Frontal cortex (tissue), 4 donors: Measurements from ENCODE around the gene USP13. TPM values are rescaled to one million over a fixed set of nuclear protein-coding genes. Genes with fewer than 3 reads are reported as not detected.

Experiments
- DNase-seq, 2 donors: peaks; one replicate each; pipeline ENCODE4 v3.0.0; 2012; ENCODE audit warnings: low spot score in 2 of 2
- FAIRE-seq: peaks from 2 replicates; lab custom pipeline; 2012; peaks lifted over from hg19 to GRCh38; lab: Jason Lieb, UNC
- small RNA-seq: library from RNA; depleted of rRNA; stranded (forward); fragments of <200 nt; gene quantifications from one replicate; pipeline ENCODE3, GENCODE V24; 2014
- total RNA-seq: library from RNA; depleted of rRNA; stranded (reverse); fragments of >200 nt; gene quantifications from one replicate; pipeline ENCODE4 v1.2.3, GENCODE V29; 2014
- donor health status: control.
- donor health status: control.
- donor health status: control.

Gene USP13
- total RNA-seq, 1 donor from 2014 or later, result 10.2 TPM

GRCh38 chr3:179826247-179826637 lies 173.4 kb downstream of the USP13 start:
- DNase-seq, result no peak
- no peak for FAIRE-seq

GRCh38 chr3:179828738-179829137 lies 175.9 kb downstream of the USP13 start:
- DNase-seq, result no peak

GRCh38 chr3:179829401-179829800 lies 176.6 kb downstream of the USP13 start:
- no peak for FAIRE-seq
- DNase-seq, result no peak

More at GRCh38 chr3:179828738-179829137, 175.9 kb downstream of the USP13 start:
- no peak for FAIRE-seq

GRCh38 chr3:179832333-179832854 lies 179.6 kb downstream of the USP13 start:
- no peak for DNase-seq
- FAIRE-seq, result no peak

- FAIRE-seq, result no peak
- DNase-seq, result no peak
Observed at GRCh38 chr3:179833294-179833693, 180.5 kb downstream of the USP13 start.

- no peak for FAIRE-seq
- DNase-seq, result no peak
Observed at GRCh38 chr3:179837374-179837773, 184.5 kb downstream of the USP13 start.

Small RNA genes within 50 kb of the gene (small RNA-seq; reads per million reads assigned to genes)
- gene RF01210, result not detected

Other genes starting within 250 kb of the USP13 start
- gene GNB4, start 201.6 kb upstream of the USP13 start, total RNA-seq, result 163 TPM
- gene ACTL6A, start 90.1 kb upstream of the USP13 start, total RNA-seq, result 22.4 TPM
- gene MRPL47, start 48.4 kb upstream of the USP13 start, total RNA-seq, result 31.4 TPM
- 172 TPM for gene NDUFB5, start 48.2 kb upstream of the USP13 start, total RNA-seq